ENCODE results near the gene TMEM255B. TPM values are rescaled to one million over a fixed set of nuclear protein-coding genes. Genes with fewer than 3 reads are reported as not detected.

The TMEM255B gene
- total and polyA plus RNA-seq, 4 donors, result 6.0 to 19.6 (median 14.8) TPM

GRCh38 chr13:113821847-113822246 is 62.8 kb downstream of the TMEM255B start:
- no peaks in the 10 kb centered on the region for H3K9me3 ChIP-seq (ENCODE audit: control insufficient read depth in 4 of 4, insufficient read depth in 3 of 4, low read length in 3 of 4)
- 91 to 94% methylated on average over 24 of the region's 24 CpGs for WGBS, 2 donors
- H3K27me3 ChIP-seq (ENCODE audit: control insufficient read depth in 3 of 3, insufficient read depth in 3 of 3, low read length in 2 of 3), result no peaks in the 10 kb centered on the region
- peaks cover 0 to 19% (median 2%) of the 10 kb centered on the region in 4 donors for H3K36me3 ChIP-seq (ENCODE audit: control insufficient read depth in 4 of 4, insufficient read depth in 4 of 4, low read length in 4 of 4)
- no peak overlapping the region for H3K4me3 ChIP-seq
- ATAC-seq (ENCODE audit: insufficient read depth, low FRiP score) (no peak), DNase-seq (no peak)
- no peak overlapping the region for H3K9ac ChIP-seq (ENCODE audit: insufficient read depth in 1 of 2, low read length in 2 of 2)
- H3K4me1 ChIP-seq (ENCODE audit: control insufficient read depth in 5 of 5, insufficient read depth in 5 of 5, low read length in 5 of 5), result peaks cover 0 to 14% (median 9%) of the 10 kb centered on the region in 5 donors
- no peak for TF ChIP-seq CTCF (IDR thresholded peaks at IDR 0.05; ENCODE audit: control extremely low read depth, extremely low read depth)
- H3K27ac ChIP-seq (ENCODE audit: low read depth in 1 of 2, low read length in 1 of 2), result peak overlapping the region; percentile 73 to 91

- H3K27me3 ChIP-seq (ENCODE audit: control insufficient read depth in 3 of 3, insufficient read depth in 3 of 3, low read length in 2 of 3), result no peaks in the 10 kb centered on the region
- H3K27ac ChIP-seq (ENCODE audit: low read depth in 1 of 2, low read length in 1 of 2), result no peak overlapping the region
- no peaks in the 10 kb centered on the region for H3K9me3 ChIP-seq (ENCODE audit: control insufficient read depth in 4 of 4, insufficient read depth in 3 of 4, low read length in 3 of 4)
- H3K9ac ChIP-seq (ENCODE audit: insufficient read depth in 1 of 2, low read length in 2 of 2), result no peak overlapping the region
- DNase-seq (no peak), ATAC-seq (ENCODE audit: insufficient read depth, low FRiP score) (no peak)
- TF ChIP-seq CTCF (IDR thresholded peaks at IDR 0.05; ENCODE audit: control extremely low read depth, extremely low read depth), result no peak
- H3K4me1 ChIP-seq (ENCODE audit: control insufficient read depth in 5 of 5, insufficient read depth in 5 of 5, low read length in 5 of 5), result peaks cover 0 to 14% (median 9%) of the 10 kb centered on the region in 5 donors
- H3K36me3 ChIP-seq (ENCODE audit: control insufficient read depth in 4 of 4, insufficient read depth in 4 of 4, low read length in 4 of 4), result peaks cover 0 to 23% (median 3%) of the 10 kb centered on the region in 4 donors
- WGBS, 2 donors, result 97 to 98% methylated on average over 10 to 12 of the region's 12 CpGs
- no peak overlapping the region for H3K4me3 ChIP-seq
Measured at GRCh38 chr13:113822266-113822665, 63.2 kb downstream of the TMEM255B start.

GRCh38 chr13:113822956-113823744 is 64.1 kb downstream of the TMEM255B start:
- Histone ChIP-seq H3K4me1 (ENCODE audit: control insufficient read depth in 5 of 5, insufficient read depth in 5 of 5, low read length in 5 of 5) (peaks cover 0 to 14% (median 9%) of the 10 kb centered on the region in 5 donors), H3K36me3 (ENCODE audit: control insufficient read depth in 4 of 4, insufficient read depth in 4 of 4, low read length in 4 of 4) (peaks cover 0 to 27% (median 4%) of the 10 kb centered on the region in 4 donors), H3K27ac (ENCODE audit: low read depth in 1 of 2, low read length in 1 of 2) (no peak overlapping the region), H3K4me3 (no peak overlapping the region), H3K9ac (ENCODE audit: insufficient read depth in 1 of 2, low read length in 2 of 2) (no peak overlapping the region), H3K27me3 (ENCODE audit: control insufficient read depth in 3 of 3, insufficient read depth in 3 of 3, low read length in 2 of 3) (no peaks in the 10 kb centered on the region), H3K9me3 (ENCODE audit: control insufficient read depth in 4 of 4, insufficient read depth in 3 of 4, low read length in 3 of 4) (no peaks in the 10 kb centered on the region)
- no peak for TF ChIP-seq CTCF (IDR thresholded peaks at IDR 0.05; ENCODE audit: control extremely low read depth, extremely low read depth)
- ATAC-seq (ENCODE audit: insufficient read depth, low FRiP score) (no peak), DNase-seq (no peak)
- 94% methylated on average over 45 of the region's 45 CpGs for WGBS, 2 donors
